HepG2 (cell line): Measurements from ENCODE around the gene RPL5. TPM values are rescaled to one million over a fixed set of nuclear protein-coding genes. Genes with fewer than 3 reads are reported as not detected.

Source experiments
- AGO1 ChIP-seq: fragments of 200-400 bp; formaldehyde crosslinking; IDR thresholded peaks from 2 replicates; pipeline ENCODE4 v1.6.1; 2017; ENCODE audit warnings: mild to moderate bottlenecking, low read depth, low read length, moderate library complexity; ENCODE audit not compliant: poor library complexity, severe bottlenecking
- AKAP8 ChIP-seq: sonication (generic); formaldehyde crosslinking; IDR thresholded peaks from 2 replicates; pipeline ENCODE4 v1.5.1; 2020; ENCODE audit warnings: mild to moderate bottlenecking, missing genetic modification reagents
- DPF2 ChIP-seq: sonication (generic); formaldehyde crosslinking; IDR thresholded peaks from 2 replicates; pipeline ENCODE4 v1.4.0; 2020; ENCODE audit warnings: mild to moderate bottlenecking, low read depth, missing genetic modification reagents, borderline replicate concordance
- EZH2 ChIP-seq: conservative IDR thresholded peaks from 2 replicates; pipeline ENCODE4 v1.6.1; 2012; ENCODE audit warnings: mild to moderate bottlenecking, low read depth, low read length, moderate library complexity
- HNRNPL ChIP-seq: fragments of 200-400 bp; formaldehyde crosslinking; IDR thresholded peaks from 2 replicates; pipeline ENCODE4 v1.6.1; 2017; ENCODE audit warnings: mild to moderate bottlenecking, low read depth, low read length
- NONO ChIP-seq, 2 experiments: fragments of 450-650 bp in 1 of 2; sonication (generic) in 1 of 2; formaldehyde crosslinking in 1 of 2; IDR thresholded peaks in 1 of 2; conservative IDR thresholded peaks in 1 of 2; 2 replicates each; pipeline versions ENCODE4 v1.6.1 to v1.8.0; 2017 to 2022; ENCODE audit warnings: mild to moderate bottlenecking in 1 of 2, missing genetic modification reagents in 1 of 2, moderate library complexity in 1 of 2
- SOX6 ChIP-seq, 2 experiments: fragments of 450-650 bp in 1 of 2; sonication (generic) in 1 of 2; formaldehyde crosslinking in 1 of 2; IDR thresholded peaks; 2 replicates each; pipeline versions ENCODE4 v1.4.0 to v1.6.1; 2017 to 2020; ENCODE audit warnings: antibody characterized with exemption in 1 of 2, mild to moderate bottlenecking in 1 of 2, missing genetic modification reagents in 1 of 2
- ZBTB7A ChIP-seq: sonication (generic); formaldehyde crosslinking; IDR thresholded peaks from 2 replicates; pipeline ENCODE4 v1.8.0; 2022; ENCODE audit warnings: mild to moderate bottlenecking, missing genetic modification reagents
- ZFP37 ChIP-seq: sonication (generic); formaldehyde crosslinking; IDR thresholded peaks from 2 replicates; pipeline ENCODE4 v1.4.0; 2020; ENCODE audit warnings: missing genetic modification reagents, borderline replicate concordance
- ZKSCAN8 ChIP-seq: IDR thresholded peaks from 2 replicates; pipeline ENCODE4 v1.6.1; 2016; ENCODE audit warnings: borderline replicate concordance, missing genetic modification reagents, missing compliant biosample characterization
- ZNF12 ChIP-seq: sonication (generic); formaldehyde crosslinking; IDR thresholded peaks from 2 replicates; pipeline ENCODE4 v1.5.0; 2020; ENCODE audit warnings: missing genetic modification reagents
- ZNF24 ChIP-seq: fragments of 450-650 bp; IDR thresholded peaks from 2 replicates; pipeline ENCODE4 v1.6.1; 2017; ENCODE audit warnings: antibody characterized with exemption, mild to moderate bottlenecking
- ZNF329 ChIP-seq: sonication (generic); formaldehyde crosslinking; IDR thresholded peaks from 2 replicates; pipeline ENCODE4 v1.9.0; 2021; ENCODE audit warnings: low read depth, mild to moderate bottlenecking, missing genetic modification reagents
- ZNF660 ChIP-seq: sonication (generic); formaldehyde crosslinking; IDR thresholded peaks from 2 replicates; pipeline ENCODE4 v1.5.1; 2020; ENCODE audit warnings: mild to moderate bottlenecking, low read depth, missing genetic modification reagents, borderline replicate concordance
- ZNF883 ChIP-seq: sonication (generic); formaldehyde crosslinking; IDR thresholded peaks from 2 replicates; pipeline ENCODE4 v1.5.1; 2020; ENCODE audit warnings: mild to moderate bottlenecking, missing genetic modification reagents; ENCODE audit errors: not compliant biosample characterization
- polyA plus RNA-seq, 8 experiments: library from polyadenylated mRNA; depleted of rRNA in 3 of 8; stranded (reverse) in 7 of 8; unstranded in 1 of 8; fragments of >200 nt; fragmentation: Illumina TruSeq in 4 of 8; extraction: Trizol in 4 of 8; gene quantifications; 2 replicates each; pipeline versions ENCODE4 v1.2.1 to v1.2.3, GENCODE V29; 2011 to 2016; ENCODE audit warnings: low read depth in 4 of 8, missing spikeins in 1 of 8, mixed read lengths in 1 of 8; ENCODE audit not compliant: insufficient read depth in 1 of 8
- total RNA-seq, 5 experiments: library from RNA; depleted of rRNA; stranded (reverse); fragments of >200 nt; fragmentation: Illumina TruSeq; extraction: Trizol; gene quantifications; 2 replicates each; pipeline ENCODE4 v1.2.3, GENCODE V29; 2016; ENCODE audit warnings: low read depth in 1 of 5
- TF ChIP-seq, protein P1 (sequence below): sonication (generic); formaldehyde crosslinking; IDR thresholded peaks from 2 replicates; pipeline ENCODE4 v1.5.1; 2020; ENCODE audit warnings: mild to moderate bottlenecking, missing genetic modification reagents
- TF ChIP-seq, protein P2 (sequence below): sonication (generic); formaldehyde crosslinking; IDR thresholded peaks from 2 replicates; pipeline ENCODE4 v1.4.0; 2020; ENCODE audit warnings: missing genetic modification reagents
- TF ChIP-seq, protein P3 (sequence below): IDR thresholded peaks from 2 replicates; pipeline ENCODE4 v1.6.1; 2016
- TF ChIP-seq, protein P4 (sequence below): sonication (generic); formaldehyde crosslinking; IDR thresholded peaks from 2 replicates; pipeline ENCODE4 v1.4.0; 2020; ENCODE audit warnings: missing genetic modification reagents
- TF ChIP-seq, protein P5 (sequence below): sonication (generic); formaldehyde crosslinking; IDR thresholded peaks from 2 replicates; pipeline ENCODE4 v1.4.0; 2020; ENCODE audit warnings: missing genetic modification reagents; ENCODE audit errors: not compliant biosample characterization

RPL5 gene
- total and polyA plus RNA-seq, 2 of the 13 experiments (the other 11 are each of a cell fraction or from before 2014, with no cell fraction given): 2,304 to 2,520 TPM

DNA sequence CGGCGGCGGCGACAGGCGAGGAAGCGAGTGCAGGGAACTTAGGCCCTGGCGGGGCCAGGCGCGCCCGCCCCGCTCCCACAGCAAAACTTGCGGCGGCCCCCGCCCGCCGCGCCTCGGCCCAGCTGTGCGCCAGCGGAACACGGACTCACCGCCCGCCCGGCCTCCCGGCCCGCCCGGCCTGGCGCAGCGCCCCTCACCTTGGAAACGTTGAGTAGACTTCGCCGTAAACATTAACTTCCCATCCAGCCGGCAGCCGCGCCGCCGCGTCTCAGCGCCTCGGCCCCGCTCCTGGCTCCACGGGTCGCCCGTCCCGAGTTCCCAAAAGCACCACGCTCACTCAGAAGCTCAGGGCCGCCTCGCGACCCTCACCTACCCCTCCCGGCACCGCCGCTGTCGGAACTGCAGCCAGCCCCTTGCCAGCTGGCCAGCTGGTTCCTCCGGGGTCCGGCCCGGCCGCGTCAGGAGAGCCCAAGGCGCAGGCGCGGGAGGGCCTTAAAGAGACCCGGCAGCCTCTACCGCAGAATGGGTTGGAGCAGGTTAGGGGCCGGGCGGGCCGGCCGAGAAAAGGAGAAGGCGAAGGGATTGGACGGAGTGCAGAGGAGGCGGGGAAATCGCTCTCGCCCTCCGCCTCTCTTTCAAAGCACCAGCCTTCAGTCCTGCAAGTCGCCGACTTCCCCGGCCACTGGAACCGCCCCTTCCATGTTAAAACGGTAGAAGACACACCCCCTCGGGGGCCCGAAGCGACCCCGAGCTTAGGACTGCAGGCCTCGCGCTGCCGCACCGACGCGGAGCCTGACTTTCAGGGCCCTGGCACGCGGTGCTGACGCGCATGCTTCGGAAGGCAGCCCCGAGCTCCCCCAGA lies 47.0 kb upstream of the RPL5 start, which contains the start of gene EVI5 (continued):
- TF ChIP-seq, protein P1, sequence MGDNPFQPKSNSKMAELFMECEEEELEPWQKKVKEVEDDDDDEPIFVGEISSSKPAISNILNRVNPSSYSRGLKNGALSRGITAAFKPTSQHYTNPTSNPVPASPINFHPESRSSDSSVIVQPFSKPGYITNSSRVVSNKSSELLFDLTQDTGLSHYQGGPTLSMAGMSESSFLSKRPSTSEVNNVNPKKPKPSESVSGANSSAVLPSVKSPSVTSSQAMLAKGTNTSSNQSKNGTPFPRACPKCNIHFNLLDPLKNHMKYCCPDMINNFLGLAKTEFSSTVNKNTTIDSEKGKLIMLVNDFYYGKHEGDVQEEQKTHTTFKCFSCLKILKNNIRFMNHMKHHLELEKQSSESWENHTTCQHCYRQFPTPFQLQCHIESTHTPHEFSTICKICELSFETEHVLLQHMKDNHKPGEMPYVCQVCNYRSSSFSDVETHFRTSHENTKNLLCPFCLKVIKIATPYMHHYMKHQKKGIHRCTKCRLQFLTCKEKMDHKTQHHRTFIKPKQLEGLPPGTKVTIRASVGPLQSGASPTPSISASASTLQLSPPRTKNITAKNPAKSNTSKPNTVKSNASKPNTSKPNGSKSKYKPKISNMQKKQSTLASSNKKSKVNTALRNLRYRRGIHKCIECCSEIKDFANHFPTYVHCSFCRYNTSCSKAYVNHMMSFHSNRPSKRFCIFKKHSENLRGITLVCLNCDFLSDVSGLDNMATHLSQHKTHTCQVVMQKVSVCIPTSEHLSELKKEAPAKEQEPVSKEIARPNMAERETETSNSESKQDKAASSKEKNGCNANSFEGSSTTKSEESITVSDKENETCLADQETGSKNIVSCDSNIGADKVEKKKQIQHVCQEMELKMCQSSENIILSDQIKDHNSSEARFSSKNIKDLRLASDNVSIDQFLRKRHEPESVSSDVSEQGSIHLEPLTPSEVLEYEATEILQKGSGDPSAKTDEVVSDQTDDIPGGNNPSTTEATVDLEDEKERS: peak; percentile 98
- TF ChIP-seq NONO (IDR thresholded peaks at IDR 0.05) (no peak), NONO (CRISPR knock-in tag; conservative IDR thresholded peaks at IDR 0.05) (no peak), ZBTB7A (CRISPR knock-in tag) (peak; percentile 98), ZNF883 (peak; percentile 99), ZNF12 (CRISPR knock-in tag) (peak; percentile 95), ZNF329 (peak; percentile 64; the same call in 1 of the 2 replicates), ZNF24 (no peak), HNRNPL (0 out of 2 replicates have a peak, but pooled peaks have one; percentile 20), ZFP37 (CRISPR knock-in tag) (peak; percentile 99), DPF2 (no peak), EZH2 (no peak), AKAP8 (no peak), AGO1 (no peak), ZNF660 (CRISPR knock-in tag) (peak; percentile 78; the same call in 1 of the 2 replicates), SOX6 (IDR thresholded peaks at IDR 0.05) (no peak), SOX6 (CRISPR knock-in tag; IDR thresholded peaks at IDR 0.05) (peak; percentile 72), ZKSCAN8 (CRISPR knock-in tag) (no peak)
- TF ChIP-seq, protein P2, sequence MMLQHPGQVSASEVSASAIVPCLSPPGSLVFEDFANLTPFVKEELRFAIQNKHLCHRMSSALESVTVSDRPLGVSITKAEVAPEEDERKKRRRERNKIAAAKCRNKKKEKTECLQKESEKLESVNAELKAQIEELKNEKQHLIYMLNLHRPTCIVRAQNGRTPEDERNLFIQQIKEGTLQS (CRISPR knock-in tag): peak; percentile 74
- TF ChIP-seq, protein P3, sequence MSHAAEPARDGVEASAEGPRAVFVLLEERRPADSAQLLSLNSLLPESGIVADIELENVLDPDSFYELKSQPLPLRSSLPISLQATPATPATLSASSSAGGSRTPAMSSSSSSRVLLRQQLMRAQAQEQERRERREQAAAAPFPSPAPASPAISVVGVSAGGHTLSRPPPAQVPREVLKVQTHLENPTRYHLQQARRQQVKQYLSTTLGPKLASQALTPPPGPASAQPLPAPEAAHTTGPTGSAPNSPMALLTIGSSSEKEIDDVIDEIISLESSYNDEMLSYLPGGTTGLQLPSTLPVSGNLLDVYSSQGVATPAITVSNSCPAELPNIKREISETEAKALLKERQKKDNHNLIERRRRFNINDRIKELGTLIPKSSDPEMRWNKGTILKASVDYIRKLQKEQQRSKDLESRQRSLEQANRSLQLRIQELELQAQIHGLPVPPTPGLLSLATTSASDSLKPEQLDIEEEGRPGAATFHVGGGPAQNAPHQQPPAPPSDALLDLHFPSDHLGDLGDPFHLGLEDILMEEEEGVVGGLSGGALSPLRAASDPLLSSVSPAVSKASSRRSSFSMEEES (CRISPR knock-in tag): peak; percentile 87
- TF ChIP-seq, protein P4, sequence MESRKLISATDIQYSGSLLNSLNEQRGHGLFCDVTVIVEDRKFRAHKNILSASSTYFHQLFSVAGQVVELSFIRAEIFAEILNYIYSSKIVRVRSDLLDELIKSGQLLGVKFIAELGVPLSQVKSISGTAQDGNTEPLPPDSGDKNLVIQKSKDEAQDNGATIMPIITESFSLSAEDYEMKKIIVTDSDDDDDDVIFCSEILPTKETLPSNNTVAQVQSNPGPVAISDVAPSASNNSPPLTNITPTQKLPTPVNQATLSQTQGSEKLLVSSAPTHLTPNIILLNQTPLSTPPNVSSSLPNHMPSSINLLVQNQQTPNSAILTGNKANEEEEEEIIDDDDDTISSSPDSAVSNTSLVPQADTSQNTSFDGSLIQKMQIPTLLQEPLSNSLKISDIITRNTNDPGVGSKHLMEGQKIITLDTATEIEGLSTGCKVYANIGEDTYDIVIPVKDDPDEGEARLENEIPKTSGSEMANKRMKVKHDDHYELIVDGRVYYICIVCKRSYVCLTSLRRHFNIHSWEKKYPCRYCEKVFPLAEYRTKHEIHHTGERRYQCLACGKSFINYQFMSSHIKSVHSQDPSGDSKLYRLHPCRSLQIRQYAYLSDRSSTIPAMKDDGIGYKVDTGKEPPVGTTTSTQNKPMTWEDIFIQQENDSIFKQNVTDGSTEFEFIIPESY (CRISPR knock-in tag): peak; percentile 62
- TF ChIP-seq, protein P5, sequence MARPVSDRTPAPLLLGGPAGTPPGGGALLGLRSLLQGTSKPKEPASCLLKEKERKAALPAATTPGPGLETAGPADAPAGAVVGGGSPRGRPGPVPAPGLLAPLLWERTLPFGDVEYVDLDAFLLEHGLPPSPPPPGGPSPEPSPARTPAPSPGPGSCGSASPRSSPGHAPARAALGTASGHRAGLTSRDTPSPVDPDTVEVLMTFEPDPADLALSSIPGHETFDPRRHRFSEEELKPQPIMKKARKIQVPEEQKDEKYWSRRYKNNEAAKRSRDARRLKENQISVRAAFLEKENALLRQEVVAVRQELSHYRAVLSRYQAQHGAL: peak; percentile 98
